HG03103 (cell line): Measurements from ENCODE around the gene SVOP.
"Not testable (repeated sequence)": the region's sequence is repeated elsewhere in the genome, so short reads cannot be mapped to it uniquely, and the experiment has no call there.

ENCODE experiments used
- ATAC-seq: cut with Tn5 transposase; IDR thresholded peaks from one replicate; pipeline ENCODE4 v1.9.1; 2021; ENCODE audit warnings: low read depth; ENCODE audit not compliant: unreplicated experiment

Gene SVOP

DNA sequence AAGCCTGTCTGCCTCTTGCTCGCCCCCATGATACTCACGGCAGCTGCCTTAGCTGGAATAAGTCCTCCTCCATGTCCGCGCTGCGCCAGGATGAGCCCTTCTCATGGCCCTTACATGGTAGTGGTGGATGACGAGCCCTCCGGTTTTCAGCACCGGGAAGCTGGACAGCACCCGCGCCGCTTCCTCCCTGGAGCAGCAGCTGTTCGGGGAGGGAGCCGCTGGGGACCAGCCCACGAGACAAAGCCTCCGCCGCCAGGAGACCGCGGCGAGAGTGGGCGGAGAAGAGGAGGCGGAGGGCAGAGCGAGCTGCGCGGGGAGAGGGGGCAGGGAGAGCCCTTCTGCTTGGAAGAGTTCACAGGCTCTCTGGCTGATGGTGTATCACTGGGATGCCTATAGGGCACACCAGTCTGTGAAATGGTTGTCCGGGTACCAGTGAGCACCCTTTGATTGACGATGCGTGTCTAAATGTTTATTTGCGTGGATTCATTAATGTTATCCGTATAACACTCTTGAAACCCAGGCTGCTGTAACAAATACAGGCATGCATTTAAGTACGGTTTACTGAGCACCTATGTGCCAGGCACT lies at the start of gene SVOP:
Gene SVOP (minus strand): TSS at position 273 of the 585 bp plus-strand sequence. CDS start 200 bp downstream, at position 73.
- no peak for ATAC-seq

DNA sequence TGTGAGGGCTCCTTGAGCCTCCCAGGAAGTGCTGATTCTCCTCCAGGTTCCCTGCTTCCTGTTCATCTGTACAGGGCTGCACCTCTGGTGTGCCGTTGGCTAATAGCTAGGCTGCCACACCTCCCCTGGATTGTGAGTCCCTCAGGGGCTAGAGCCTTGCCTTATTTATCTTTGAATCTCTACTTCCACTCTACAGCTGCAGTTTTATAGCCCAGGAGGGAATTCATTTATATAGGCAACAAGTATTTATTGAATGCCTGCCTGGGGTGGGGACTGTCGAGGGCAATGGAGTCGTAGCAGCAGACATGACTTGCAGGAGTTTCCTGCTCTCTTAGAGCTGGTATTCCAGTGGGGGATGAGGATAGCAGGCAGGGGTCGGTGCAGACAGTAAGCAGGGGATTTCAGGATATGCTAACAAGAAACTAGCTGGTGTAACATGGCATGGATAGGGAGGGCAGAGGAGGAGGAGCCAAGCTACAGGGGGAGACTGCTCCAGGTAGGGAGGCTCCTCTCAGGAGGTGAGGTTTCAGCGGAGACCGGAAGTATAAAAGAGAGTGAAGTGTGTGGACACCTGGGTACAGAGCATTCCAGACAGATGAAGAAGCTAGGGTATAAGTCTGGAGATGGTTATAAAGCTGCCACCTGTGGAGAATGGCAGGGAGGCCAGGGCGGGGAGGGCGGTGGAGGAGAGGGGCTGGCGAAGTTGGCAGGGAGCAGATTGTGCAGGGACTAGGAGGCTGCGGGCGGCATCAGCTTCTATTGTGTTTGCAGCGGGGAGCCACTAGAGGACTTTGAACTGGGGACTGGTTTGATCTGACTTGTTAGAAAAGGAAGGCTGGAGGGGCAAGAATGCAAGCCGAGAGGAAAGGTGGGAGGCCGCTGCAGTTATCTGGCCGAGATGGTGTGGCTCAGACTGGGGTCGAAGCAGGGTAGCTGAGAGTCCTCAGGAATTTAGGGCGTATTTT lies 48.7 kb upstream of the SVOP start:
- no peak for ATAC-seq

DNA sequence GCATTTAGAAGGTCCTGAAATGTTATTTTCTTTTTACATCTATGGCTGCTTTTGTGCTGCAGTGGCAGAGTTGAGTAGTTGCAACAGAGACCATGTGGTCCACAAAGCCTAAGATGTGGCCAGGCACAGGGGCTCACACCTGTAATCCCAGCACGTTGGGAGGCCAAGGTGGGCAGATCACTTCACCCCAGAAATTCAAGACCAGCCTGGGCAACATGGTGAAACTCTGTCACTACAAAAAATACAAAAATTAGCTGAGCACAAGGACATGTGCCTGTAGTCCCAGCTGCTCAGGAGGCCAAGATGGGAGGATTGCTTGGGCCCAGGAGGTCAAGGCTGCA lies 45.0 kb upstream of the SVOP start:
- ATAC-seq: no peak

- ATAC-seq: no peak
Measured at GRCh38 chr12:109065154-109065852, 44.4 kb upstream of the SVOP start.

- ATAC-seq: no peak
Measured at GRCh38 chr12:109064143-109064542, 43.3 kb upstream of the SVOP start.

GRCh38 chr12:109058773-109059172 lies 37.9 kb upstream of the SVOP start:
- no peak for ATAC-seq

DNA sequence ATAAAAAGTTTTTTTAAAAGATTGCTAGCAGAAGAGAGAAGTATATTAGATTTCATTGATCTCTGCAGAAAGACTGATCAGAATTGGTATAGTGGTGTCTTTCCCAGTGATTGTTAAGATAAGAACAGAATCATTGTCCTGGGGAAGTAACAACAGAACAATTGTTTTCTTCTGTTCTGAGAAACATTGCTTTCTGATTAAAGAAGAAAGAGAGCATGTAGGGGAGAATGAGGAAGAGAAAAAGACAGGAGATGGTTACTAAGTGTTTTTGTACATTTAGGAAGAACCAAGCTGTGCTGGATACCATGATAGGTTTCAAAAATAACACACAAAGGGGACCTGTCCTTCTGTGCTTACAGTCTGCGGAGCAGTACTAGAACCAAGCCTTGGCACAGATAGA lies 36.5 kb upstream of the SVOP start:
- ATAC-seq: no peak

GRCh38 chr12:109056891-109057290 lies 36.0 kb upstream of the SVOP start:
- ATAC-seq: no peak

DNA sequence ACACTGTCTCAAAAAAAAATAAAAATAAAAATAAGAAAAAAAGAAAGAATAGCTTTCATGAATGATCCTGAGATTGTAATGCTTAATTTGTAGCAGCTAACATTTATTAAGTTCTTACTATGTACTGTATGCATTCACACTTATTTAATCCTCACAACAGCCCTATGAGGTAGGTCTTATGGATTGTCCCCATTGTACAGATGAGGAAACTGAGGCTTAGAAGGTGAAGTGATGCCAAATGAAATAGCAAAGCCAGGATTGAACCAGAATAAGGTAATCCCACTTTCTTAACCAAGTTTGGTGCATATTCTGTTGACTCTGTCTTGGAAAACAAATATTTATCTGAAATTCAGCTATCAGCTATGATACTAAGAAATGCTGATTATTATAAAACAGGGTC lies 33.7 kb upstream of the SVOP start:
- ATAC-seq: no peak

- ATAC-seq: not testable (repeated sequence)
Measured at GRCh38 chr12:109054124-109054513, 33.3 kb upstream of the SVOP start.

- no peak for ATAC-seq
Measured at GRCh38 chr12:109053382-109054123, 32.7 kb upstream of the SVOP start.

DNA sequence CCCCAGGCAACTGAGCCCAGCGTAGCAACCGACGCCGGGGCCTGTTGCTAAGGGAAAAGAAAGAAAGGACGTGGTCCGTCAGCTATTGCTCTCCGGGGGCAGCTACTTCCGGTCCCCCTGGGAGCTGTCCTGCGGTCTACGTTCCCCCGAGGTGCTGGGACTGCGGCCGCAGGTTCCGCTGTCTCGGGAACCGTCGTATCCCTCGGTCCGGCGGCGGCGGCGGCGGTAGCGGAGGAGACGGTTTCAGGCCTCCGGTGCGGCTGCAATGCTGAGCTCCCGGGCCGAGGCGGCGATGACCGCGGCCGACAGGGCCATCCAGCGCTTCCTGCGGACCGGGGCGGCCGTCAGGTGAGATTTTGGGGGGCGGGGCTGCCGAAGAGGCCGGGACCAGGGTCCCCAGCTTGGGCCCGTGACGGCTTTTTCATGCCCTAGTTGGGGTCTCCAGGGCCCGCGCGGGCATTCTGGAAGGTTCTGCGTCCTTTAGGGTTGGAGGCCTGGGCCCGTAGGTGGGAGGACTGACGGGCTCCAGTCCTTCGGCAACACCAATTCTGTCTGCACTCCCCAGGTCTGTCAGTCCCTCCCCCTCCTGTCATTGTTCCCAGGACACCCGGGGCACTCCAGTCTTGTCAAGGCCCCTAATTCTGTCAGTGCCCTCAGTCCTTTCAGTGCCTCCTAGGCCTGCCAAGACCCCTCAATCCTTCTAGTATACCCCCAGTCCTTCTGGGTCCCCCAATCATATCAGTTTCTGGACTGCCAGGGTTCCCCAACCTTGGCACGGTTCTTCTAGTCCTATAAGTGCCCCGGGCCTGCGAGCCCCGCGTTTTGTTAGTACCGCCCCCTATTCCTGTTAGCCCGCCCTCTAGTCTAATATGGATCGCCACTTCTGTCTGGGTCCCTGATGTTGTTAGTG lies 31.8 kb upstream of the SVOP start, which contains the start of gene USP30:
Gene USP30 (plus strand): TSS at position 163 of the 910 bp plus-strand sequence. CDS start 103 bp downstream, at position 266.
- ATAC-seq: peak; percentile 70

GRCh38 chr12:109052097-109052413 lies 31.2 kb upstream of the SVOP start:
- ATAC-seq: no peak

GRCh38 chr12:109049794-109050193 lies 28.9 kb upstream of the SVOP start:
- not testable (repeated sequence) for ATAC-seq

DNA sequence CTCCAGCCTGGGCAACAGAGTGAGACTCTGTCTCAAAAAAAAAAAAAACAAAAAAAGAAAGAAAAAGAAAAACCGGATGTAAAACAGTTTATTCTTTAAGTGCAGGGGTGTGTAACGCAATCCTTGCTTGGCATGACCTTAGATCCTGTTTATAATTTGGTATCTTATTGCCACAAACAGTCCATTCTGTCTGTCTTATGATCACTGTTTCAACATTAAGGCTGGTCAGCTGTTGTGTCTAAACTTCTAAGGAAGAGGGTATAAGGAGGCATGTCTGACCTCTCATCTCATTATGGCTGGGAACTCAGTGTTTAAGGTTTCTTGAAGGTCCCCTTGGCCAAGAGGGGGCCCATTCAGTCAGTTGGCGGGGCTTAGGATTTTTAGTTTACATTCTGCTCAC lies 27.8 kb upstream of the SVOP start:
- not testable (repeated sequence) for ATAC-seq

DNA sequence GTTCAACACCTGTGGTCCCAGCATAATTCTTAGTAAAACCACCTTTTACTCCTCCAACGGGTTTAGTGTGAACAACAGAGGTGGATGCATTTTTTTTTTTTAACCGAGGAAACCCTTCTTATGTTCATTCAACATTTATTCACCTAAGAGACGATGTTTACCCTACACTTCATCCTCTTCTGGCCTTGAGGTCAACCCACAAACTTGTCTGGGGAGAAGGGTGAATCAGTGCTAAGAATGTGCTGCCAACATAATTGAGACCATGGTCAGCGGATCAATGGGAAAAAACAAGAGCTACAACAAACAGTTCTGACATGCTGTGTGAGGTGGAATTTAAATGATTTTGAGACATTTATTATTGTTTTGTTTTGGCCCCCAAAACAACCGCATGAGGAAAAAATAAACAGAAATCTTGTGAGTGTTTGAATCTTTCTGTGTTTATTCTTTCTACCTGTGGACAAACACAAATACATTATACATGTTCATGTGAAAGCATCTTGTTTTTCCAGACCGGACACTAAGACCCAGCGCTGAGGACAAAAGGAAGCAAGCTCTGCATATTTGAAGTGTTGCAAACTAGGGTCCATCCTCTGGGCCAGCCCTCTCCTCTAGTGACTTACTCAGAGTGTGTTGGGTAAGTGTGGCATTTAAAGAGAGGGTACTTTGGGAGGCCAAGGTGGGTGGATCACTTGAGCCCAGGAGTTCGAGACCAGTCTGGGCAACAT lies 26.4 kb upstream of the SVOP start:
- no peak for ATAC-seq

DNA sequence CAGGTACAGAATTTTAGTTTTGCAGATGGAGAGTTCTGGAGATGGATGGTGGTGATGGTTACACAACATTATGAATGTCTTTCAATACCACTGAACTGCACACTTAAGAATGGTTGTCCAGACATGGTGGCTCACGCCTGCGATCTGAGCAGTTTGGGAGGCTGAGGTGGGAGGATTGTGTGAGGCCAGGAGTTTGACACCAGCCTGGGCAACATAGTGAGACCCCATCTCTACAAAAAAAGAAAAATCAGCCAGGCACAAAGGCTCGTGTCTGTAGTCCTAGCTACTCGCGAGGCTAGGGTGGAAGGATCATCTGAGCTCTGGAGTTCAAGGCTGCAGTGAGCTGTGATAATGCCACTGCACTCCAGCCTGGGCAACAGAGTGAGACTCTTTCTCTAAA lies 23.4 kb upstream of the SVOP start:
- no peak for ATAC-seq

- ATAC-seq: no peak
Measured at GRCh38 chr12:109036975-109037374, 16.1 kb upstream of the SVOP start.
